SK-N-SH (cell line): Measurements from ENCODE around the gene SULF2. TPM values are rescaled to one million over a fixed set of nuclear protein-coding genes. Genes with fewer than 3 reads are reported as not detected.

ENCODE experiments used
- CTCF ChIA-PET: fragments of 300-600, 350-600 bp; formaldehyde crosslinking; extraction: SDS; loops from one replicate; lab custom pipeline; 2021; lab: Yijun Ruan, JAX
- POLR2A ChIA-PET: fragments of 350-600 bp; sonication (Branson Sonifier 250); formaldehyde crosslinking; extraction: SDS; loops from one replicate; lab custom pipeline; 2020; ENCODE audit warnings: antibody characterized with exemption, inconsistent platforms; lab: Yijun Ruan, JAX
- DNase-seq: peaks from one replicate; pipeline ENCODE4 v3.0.0; 2012
- H2AFZ ChIP-seq: fragments of 200-600 bp; sonication (generic); 2 replicates; pipeline ENCODE4 v1.8.1; 2016; ENCODE audit warnings: antibody characterized with exemption, mild to moderate bottlenecking, low read depth
- H3F3A ChIP-seq: fragments of 200-600 bp; sonication (generic); replicated peaks from 2 replicates; pipeline ENCODE3; 2016; ENCODE audit warnings: antibody characterized with exemption, mild to moderate bottlenecking; ENCODE audit not compliant: insufficient read depth
- H3K27ac ChIP-seq, 2 experiments: fragments of 200-500 bp in 1 of 2; fragments of 200-600 bp in 1 of 2; sonication (Bioruptor generic) in 1 of 2; sonication (generic), shearing (Covaris generic) in 1 of 2; 2 replicates each; pipeline versions ENCODE4 v1.5.1 to v1.6.1; 2014 to 2016; ENCODE audit warnings: low read depth in 2 of 2, inconsistent platforms in 1 of 2, low read length in 1 of 2, mild to moderate bottlenecking in 1 of 2, mixed read lengths in 1 of 2
- H3K27me3 ChIP-seq: fragments of 200-600 bp; sonication (generic), shearing (Covaris generic); 2 replicates; pipeline ENCODE4 v1.6.1; 2016; ENCODE audit warnings: mixed run types; ENCODE audit not compliant: insufficient read depth
- H3K36me3 ChIP-seq, 2 experiments: fragments of 200-500 bp in 1 of 2; fragments of 200-600 bp in 1 of 2; sonication (Bioruptor generic) in 1 of 2; sonication (generic) in 1 of 2; replicated peaks in 1 of 2; 2 replicates each; pipeline versions ENCODE3 to v1.5.1; 2014 to 2016; ENCODE audit warnings: low read length in 1 of 2, mild to moderate bottlenecking in 1 of 2; ENCODE audit not compliant: insufficient read depth in 2 of 2, control insufficient read depth in 1 of 2
- H3K4me1 ChIP-seq, 2 experiments: fragments of 200-500 bp in 1 of 2; fragments of 200-600 bp in 1 of 2; sonication (Bioruptor generic) in 1 of 2; sonication (generic), shearing (Covaris generic) in 1 of 2; 2 replicates each; pipeline versions ENCODE4 v1.5.1 to v1.6.1; 2014 to 2016; ENCODE audit warnings: low read depth in 1 of 2, low read length in 1 of 2, mixed run types in 1 of 2; ENCODE audit not compliant: insufficient read depth in 2 of 2, control insufficient read depth in 1 of 2
- H3K4me2 ChIP-seq: fragments of 200-600 bp; sonication (generic), shearing (Covaris generic); 2 replicates; pipeline ENCODE4 v1.6.1; 2017; ENCODE audit warnings: mixed run types
- H3K4me3 ChIP-seq, 2 experiments: fragments of 200-500 bp in 1 of 2; fragments of 200-600 bp in 1 of 2; sonication (Bioruptor generic) in 1 of 2; sonication (generic), shearing (Covaris generic) in 1 of 2; 2 replicates each; pipeline versions ENCODE4 v1.5.1 to v1.8.1; 2014 to 2016; ENCODE audit warnings: low read depth in 2 of 2, inconsistent platforms in 1 of 2, low read length in 1 of 2, mild to moderate bottlenecking in 1 of 2, mixed read lengths in 1 of 2, moderate library complexity in 1 of 2
- H3K79me2 ChIP-seq: fragments of 200-600 bp; sonication (generic); 2 replicates; pipeline ENCODE4 v1.8.1; 2017; ENCODE audit warnings: mild to moderate bottlenecking; ENCODE audit not compliant: insufficient read depth
- H3K9ac ChIP-seq: fragments of 200-600 bp; sonication (generic); 2 replicates; pipeline ENCODE4 v1.6.1; 2017; ENCODE audit warnings: mixed run types
- H3K9me2 ChIP-seq: fragments of 200-600 bp; sonication (generic); 2 replicates; pipeline ENCODE4 v1.6.1; 2017; ENCODE audit warnings: mixed run types
- H3K9me3 ChIP-seq: fragments of 200-600 bp; sonication (generic); 2 replicates; pipeline ENCODE4 v1.6.1; 2017; ENCODE audit warnings: mixed run types, mild to moderate bottlenecking, moderate library complexity
- H4K20me1 ChIP-seq: fragments of 200-600 bp; sonication (generic); 2 replicates; pipeline ENCODE4 v1.6.1; 2017; ENCODE audit warnings: mild to moderate bottlenecking, mixed run types; ENCODE audit not compliant: insufficient read depth
- EZH2phosphoT487 ChIP-seq: fragments of 200-600 bp; sonication (generic); IDR thresholded peaks from 2 replicates; pipeline ENCODE4 v1.6.1; 2017; ENCODE audit warnings: low read depth, mixed run types, mild to moderate bottlenecking, antibody characterized with exemption, moderate library complexity, borderline replicate concordance
- GABPA ChIP-seq: IDR thresholded peaks from 2 replicates; pipeline ENCODE4 v1.4.0; 2012; ENCODE audit warnings: low read depth, mild to moderate bottlenecking
- MAX ChIP-seq: IDR thresholded peaks from 2 replicates; pipeline ENCODE4 v1.4.0; 2012; ENCODE audit warnings: low read depth
- RXRA ChIP-seq: IDR thresholded peaks from 2 replicates; pipeline ENCODE4 v1.4.0; 2012; ENCODE audit warnings: low read depth, mild to moderate bottlenecking, borderline replicate concordance
- TAF1 ChIP-seq: IDR thresholded peaks from 2 replicates; pipeline ENCODE4 v1.6.1; 2012; ENCODE audit warnings: low read depth, mild to moderate bottlenecking, low read length, moderate library complexity, borderline replicate concordance
- TCF12 ChIP-seq: IDR thresholded peaks from 2 replicates; pipeline ENCODE4 v1.4.0; 2012
- TEAD4 ChIP-seq: IDR thresholded peaks from 2 replicates; pipeline ENCODE4 v1.4.0; 2012; ENCODE audit warnings: mild to moderate bottlenecking, borderline replicate concordance; ENCODE audit not compliant: insufficient read depth
- USF1 ChIP-seq: IDR thresholded peaks from 2 replicates; pipeline ENCODE4 v1.4.0; 2012; ENCODE audit warnings: low read depth, borderline replicate concordance
- YY1 ChIP-seq: IDR thresholded peaks from 2 replicates; pipeline ENCODE4 v1.4.0; 2012; ENCODE audit warnings: low read depth, mild to moderate bottlenecking
- WGBS: methylation state at CpG from one replicate; pipeline ENCODE4 v1.1.6; 2017; ENCODE audit warnings: low lambda C conversion rate; 5-methylcytosine and 5-hydroxymethylcytosine counted together
- polyA plus RNA-seq, 3 experiments: library from polyadenylated mRNA; depleted of rRNA; stranded (reverse); fragments of >200 nt; gene quantifications; 2 replicates each; pipeline ENCODE4 v1.2.3, GENCODE V29; 2012
- TF ChIP-seq, protein P1 (sequence below): IDR thresholded peaks from 2 replicates; pipeline ENCODE4; 2012

The SULF2 gene
- polyA plus RNA-seq, 1 of the 3 experiments (the other 2 are of a cell fraction) = 20.2 TPM

DNA sequence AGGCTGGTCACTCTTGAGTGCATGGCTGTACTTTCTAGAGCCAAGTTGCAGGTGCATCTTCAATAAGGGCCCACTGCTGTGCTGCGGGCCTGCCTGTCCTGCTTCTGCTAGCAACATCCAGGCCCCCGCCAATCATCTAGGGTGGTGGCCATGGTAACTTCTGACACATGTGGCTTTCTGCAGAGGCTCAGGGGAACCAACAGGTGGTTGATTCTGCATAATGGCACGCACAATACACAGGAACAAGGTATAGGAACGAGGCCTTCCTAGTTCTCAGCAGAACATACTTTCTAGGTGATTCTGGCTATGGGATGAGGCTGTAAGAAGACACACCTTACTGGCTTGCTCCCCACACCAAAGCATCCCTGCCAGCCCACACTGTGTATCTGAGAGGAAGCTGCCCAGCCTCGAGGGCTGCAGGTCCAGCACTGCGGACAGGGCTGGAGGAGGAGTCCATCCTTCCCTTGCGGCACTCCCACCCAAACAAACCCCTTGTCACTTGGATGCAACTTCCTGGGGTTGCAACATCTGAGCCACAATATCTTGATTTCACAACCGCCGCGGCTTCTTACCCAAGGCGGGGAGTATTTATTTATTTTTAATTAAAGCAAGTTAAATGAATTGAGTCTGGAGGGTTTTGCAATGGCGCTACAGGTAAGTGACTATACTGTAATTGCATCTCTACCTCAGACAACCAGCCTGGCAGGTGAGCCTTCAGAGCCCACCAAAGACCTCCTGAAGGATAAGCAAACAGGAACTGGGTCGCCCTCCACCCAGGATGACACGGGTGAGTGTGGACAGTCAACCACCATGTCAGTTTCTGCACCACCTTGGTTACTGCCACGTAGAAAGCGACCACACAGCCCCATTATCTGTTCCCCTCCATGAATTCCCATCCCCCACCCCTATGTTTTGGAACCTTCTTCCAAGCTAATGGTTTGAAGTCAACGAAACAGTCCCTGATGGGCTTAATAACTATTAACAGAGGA, 49.6 kb downstream of the SULF2 start:
- H3K79me2 ChIP-seq = no peaks in the 10 kb centered on the region
- WGBS = 72% methylated on average over 15 of the region's 17 CpGs
- no peak for DNase-seq
- no peak overlapping the region for H3K9ac ChIP-seq
- H3K4me2 ChIP-seq = no peak overlapping the region
- no peaks in the 10 kb centered on the region for H4K20me1 ChIP-seq
- H3K27me3 ChIP-seq = no peaks in the 10 kb centered on the region
- TF ChIP-seq TEAD4 (no peak), TCF12 (no peak), GABPA (no peak), MAX (no peak), TAF1 (no peak), EZH2phosphoT487 (no peak)
- H3K27ac ChIP-seq = no peak overlapping the region
- CTCF ChIA-PET = interaction anchor here (1.0 to 1.5 kb wide), 2 partner anchors 11 to 24 kb away, joined by 3 to 6 read pairs; no protein-coding TSS in a partner anchor
- H3K4me1 ChIP-seq = no peaks in the 10 kb centered on the region
- no peaks in the 10 kb centered on the region for H3F3A ChIP-seq
- no peaks in the 10 kb centered on the region for H3K36me3 ChIP-seq
- no peaks in the 10 kb centered on the region for H3K9me2 ChIP-seq
- POLR2A ChIA-PET = no interaction called here
- no peak overlapping the region for H3K4me3 ChIP-seq
- H3K9me3 ChIP-seq = no peaks in the 10 kb centered on the region
- no peak overlapping the region for H2AFZ ChIP-seq

- H3K4me3 ChIP-seq = no peak overlapping the region
- POLR2A ChIA-PET = no interaction called here
- no peaks in the 10 kb centered on the region for H3F3A ChIP-seq
- H2AFZ ChIP-seq = no peak overlapping the region
- no peaks in the 10 kb centered on the region for H3K9me2 ChIP-seq
- no peaks in the 10 kb centered on the region for H3K36me3 ChIP-seq
- H3K9me3 ChIP-seq = no peaks in the 10 kb centered on the region
- H3K4me1 ChIP-seq = no peaks in the 10 kb centered on the region
- H3K9ac ChIP-seq = no peak overlapping the region
- H3K27me3 ChIP-seq = no peaks in the 10 kb centered on the region
- no peak for DNase-seq
- H3K4me2 ChIP-seq = no peak overlapping the region
- no peaks in the 10 kb centered on the region for H3K79me2 ChIP-seq
- WGBS = 63% methylated on average over 2 of the region's 2 CpGs
- H3K27ac ChIP-seq = no peak overlapping the region
- TF ChIP-seq YY1 (no peak), GABPA (no peak), RXRA (no peak), TCF12 (no peak), TAF1 (no peak), USF1 (no peak)
- TF ChIP-seq, protein P1, sequence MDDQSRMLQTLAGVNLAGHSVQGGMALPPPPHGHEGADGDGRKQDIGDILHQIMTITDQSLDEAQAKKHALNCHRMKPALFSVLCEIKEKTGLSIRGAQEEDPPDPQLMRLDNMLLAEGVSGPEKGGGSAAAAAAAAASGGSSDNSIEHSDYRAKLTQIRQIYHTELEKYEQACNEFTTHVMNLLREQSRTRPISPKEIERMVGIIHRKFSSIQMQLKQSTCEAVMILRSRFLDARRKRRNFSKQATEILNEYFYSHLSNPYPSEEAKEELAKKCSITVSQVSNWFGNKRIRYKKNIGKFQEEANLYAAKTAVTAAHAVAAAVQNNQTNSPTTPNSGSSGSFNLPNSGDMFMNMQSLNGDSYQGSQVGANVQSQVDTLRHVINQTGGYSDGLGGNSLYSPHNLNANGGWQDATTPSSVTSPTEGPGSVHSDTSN = no peak
- TF ChIP-seq, all 33 proteins: peak for 0
- CTCF ChIA-PET = interaction anchor here (1.0 to 1.5 kb wide), 2 partner anchors 10 to 25 kb away, joined by 3 to 6 read pairs; no protein-coding TSS in a partner anchor
- no peaks in the 10 kb centered on the region for H4K20me1 ChIP-seq
Observed at GRCh38 chr20:47734870-47735269, 50.4 kb downstream of the SULF2 start.
